NCI-H1092 treated with DMSO at 0.1 percent for 48 hours (cell line): ENCODE data around the gene HEATR5A.

Source experiments
- DNase-seq: peaks from one replicate; lab custom pipeline; 2025; lab: John Stamatoyannopoulos, UW

HEATR5A gene

GRCh38 chr14:31426663-31427062 lies 6.3 kb upstream of the HEATR5A start:
- no peak for DNase-seq

DNA sequence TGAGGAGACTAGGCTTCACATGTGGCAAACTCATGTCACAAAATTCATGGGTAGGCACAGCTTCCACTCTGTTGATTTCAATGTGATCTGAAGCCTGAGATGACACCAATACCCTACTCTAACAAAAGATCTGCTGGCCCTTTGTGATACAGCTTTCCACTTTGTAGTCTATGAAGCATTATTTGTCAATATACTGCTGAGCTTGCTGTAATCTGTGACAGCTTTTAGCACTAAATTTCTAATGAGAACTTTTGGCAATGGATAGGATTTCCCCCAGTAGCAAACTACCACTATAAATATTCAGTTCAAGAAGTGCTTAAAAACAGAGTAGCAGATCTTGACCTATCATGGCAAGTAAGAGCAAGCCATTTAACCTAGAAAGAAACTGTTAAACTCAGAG lies 5.6 kb upstream of the HEATR5A start:
- no peak for DNase-seq

DNA sequence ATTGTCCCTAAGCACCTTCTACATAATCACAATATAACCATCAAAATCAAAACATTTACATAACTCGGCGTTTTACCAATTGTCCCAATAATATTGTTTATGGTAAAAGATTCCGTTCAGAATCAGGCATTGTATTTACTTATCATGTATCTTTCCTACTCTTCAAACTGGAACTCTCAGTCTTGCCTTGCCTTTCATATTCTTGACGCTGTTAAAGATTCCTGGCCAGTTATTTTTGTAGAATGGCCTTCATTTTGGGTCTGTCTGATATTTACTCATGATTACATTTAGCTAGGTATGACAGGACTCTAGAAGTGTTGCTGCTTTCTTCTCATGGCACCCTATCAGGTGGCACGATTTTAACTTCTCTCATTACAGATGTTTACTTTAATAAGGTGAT lies 850 bp upstream of the HEATR5A start:
- no peak for DNase-seq

DNA sequence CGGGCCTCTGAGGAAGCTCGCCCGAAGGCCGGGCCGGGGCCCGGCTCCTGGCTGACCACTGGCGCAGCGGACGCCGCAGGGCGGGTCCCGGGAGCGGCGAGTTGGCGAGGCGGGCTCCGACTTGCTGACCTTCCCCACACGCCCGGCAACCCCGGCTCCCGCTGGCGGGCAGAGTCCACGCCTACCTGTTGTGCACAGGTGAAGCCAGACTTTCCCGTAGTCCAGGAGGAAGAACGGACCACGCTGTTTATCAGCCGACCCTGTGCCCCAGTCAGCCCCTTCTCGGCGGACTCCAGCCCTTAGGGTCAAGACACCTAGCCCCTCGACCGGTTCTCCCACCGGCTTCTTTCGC lies 407 bp downstream of the HEATR5A start:
- peak; percentile 57 for DNase-seq

- no peak for DNase-seq
Measured at GRCh38 chr14:31419179-31419966, 977 bp downstream of the HEATR5A start.

- no peak for DNase-seq
Measured at GRCh38 chr14:31418440-31418839, 1.9 kb downstream of the HEATR5A start.

- no peak for DNase-seq
Measured at GRCh38 chr14:31414190-31414833, 6.0 kb downstream of the HEATR5A start.

DNA sequence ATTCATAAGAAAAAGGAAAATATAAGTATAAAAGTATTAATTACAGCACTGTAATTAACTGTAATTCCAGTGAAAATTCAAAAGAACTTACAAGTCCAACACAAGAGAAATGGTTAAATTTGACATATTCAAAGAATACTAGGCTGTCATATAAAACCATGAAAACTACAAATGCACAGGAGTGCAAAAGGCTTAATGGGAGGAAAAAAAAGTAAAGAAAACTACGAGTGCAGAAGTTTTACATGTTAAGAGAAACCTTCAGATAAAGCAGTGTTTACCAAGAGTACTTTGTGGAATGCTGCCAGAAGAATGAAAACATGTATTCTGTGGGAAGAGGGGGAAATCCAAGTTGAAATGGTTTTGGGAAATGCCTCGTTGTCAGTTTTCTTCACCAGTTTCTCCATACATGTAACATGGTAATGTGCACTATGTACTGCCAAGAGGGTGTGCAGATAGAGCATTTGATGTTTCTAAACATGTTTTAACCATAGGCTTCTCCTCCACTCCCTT lies 9.1 kb downstream of the HEATR5A start:
- DNase-seq, result no peak

DNA sequence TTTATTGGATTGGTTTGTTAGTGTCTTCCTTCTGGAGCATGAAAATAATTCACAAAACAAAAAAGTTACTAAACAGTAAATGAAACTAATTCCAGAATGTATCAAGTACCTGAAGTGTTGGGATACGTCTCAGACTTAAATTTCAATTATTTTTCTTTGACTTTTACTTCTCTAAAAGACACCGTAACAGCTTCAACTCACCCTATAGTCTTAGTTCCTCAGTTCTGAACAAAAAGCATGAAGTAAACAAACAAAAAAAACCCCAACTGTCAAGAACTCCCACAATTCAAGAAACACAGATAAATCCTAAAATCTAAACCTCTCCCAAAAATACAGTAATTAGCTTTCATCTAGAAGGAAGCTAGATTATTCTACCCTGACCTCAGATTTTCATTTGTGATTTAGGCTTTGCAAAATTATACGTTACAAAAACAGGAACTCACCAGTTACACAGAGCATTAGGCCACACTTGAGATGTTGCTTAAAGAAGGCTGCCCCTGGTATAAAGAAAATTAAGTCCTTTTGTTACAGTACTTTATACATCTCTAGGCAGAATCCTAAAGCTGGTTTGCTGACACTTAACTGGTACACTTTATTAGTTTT lies 10.2 kb downstream of the HEATR5A start:
- no peak for DNase-seq

DNA sequence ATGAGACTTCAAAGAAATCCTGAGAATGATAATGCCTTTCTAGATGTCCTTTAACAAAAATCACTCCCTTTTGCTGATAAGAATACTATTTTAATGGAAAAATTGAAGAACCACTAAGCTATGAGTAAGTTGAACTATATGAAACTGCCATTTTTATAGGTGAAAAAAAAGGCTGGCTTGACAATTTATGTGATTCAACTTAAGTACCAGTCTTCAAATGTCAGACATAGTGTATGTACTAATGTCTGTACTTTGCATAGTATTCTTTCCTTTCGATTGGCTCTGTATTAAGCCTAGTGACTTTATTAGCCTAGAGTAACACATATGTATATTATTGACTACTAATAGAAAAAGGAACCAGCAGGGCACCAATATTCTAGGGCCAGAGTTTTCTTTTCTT lies 11.9 kb downstream of the HEATR5A start:
- no peak for DNase-seq

GRCh38 chr14:31405599-31406232 lies 14.6 kb downstream of the HEATR5A start:
- no peak for DNase-seq

- no peak for DNase-seq
Measured at GRCh38 chr14:31405106-31405505, 15.2 kb downstream of the HEATR5A start.

- no peak for DNase-seq
Measured at GRCh38 chr14:31403707-31404106, 16.6 kb downstream of the HEATR5A start.

DNA sequence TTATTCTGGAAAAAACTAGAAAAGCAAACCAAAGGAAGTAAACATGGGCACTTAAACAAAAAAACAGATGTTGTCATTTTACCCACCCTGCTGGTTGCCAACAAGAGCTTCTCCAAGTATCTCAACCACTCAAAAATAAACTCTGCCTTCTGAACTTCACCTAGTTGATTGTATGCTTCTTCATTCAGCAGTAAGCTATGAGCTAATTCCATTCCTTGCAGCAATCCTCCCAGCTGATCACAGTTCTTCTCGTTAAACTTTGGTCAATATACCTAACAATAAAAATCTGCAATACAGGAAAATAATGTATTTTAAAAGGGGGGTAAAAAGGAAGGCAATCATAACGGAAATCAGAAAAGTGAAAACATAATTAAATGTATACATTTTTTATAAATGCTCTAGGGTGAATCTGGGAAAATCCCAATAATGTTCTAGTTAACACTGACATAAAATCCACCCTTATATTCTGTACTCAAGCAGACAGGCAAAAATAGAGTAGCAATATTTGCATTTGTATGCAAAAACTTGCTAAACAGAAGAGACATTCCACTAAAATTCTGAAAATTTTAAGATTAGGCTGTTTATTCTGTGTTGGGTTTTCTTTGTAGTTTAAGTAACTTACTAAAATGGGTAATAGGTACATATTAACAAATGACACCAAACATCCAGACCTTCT lies 17.4 kb downstream of the HEATR5A start:
- no peak for DNase-seq

DNA sequence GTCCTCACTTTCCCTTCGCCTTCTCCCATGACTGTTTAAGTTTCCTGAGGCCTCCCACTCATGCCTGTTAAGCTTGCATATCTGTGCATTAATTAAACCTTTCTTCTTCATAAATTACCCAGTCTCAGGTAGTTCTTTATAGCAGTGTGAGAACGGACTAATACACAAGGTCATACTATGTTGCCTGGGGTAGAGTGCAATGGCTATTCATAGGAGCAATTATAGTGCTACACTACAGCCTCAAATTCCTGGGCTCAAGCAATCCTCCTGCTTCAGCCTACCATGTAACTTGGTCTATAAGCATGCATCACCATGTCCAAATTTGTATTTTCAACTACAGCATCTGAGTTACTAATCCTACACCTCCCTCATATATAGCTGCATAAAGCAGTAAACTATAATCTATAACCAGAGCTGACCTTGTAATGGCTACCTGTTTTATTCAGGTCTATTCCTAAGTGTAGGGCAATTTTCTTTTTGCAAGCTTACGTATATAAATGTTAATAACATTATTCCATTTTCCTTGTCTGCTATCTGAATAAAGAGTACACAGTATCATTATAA lies 18.9 kb downstream of the HEATR5A start:
- no peak for DNase-seq

- no peak for DNase-seq
Measured at GRCh38 chr14:31400031-31400638, 20.2 kb downstream of the HEATR5A start.

GRCh38 chr14:31395572-31396205 lies 24.7 kb downstream of the HEATR5A start:
- DNase-seq, result no peak

- DNase-seq, result no peak
Measured at GRCh38 chr14:31395119-31395518, 25.2 kb downstream of the HEATR5A start.

- DNase-seq, result no peak
Measured at GRCh38 chr14:31391977-31392503, 28.3 kb downstream of the HEATR5A start.

- no peak for DNase-seq
Measured at GRCh38 chr14:31391473-31391872, 28.9 kb downstream of the HEATR5A start.

DNA sequence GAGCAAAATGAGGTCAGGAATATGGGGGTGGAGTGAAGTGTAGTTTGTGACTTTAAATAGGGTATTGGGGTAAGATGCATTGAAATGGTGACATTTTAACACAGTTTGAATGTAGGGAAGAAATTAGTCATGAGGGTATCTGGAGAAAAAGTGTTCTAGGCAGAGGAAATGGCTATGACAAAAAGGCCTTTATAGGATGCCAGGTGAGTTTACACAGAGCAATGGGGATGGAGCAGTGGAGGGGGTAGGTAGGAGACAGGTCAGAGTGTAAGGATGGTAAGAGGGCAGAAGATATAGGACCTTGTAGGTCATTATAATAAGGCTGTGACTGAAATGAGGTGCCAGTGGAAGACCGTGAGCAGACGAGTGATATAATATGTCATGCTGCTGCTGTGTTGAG lies 30.4 kb downstream of the HEATR5A start:
- no peak for DNase-seq
